Measurements from ENCODE around the gene NXNL2. TPM values are rescaled to one million over a fixed set of nuclear protein-coding genes. Genes with fewer than 3 reads are reported as not detected.

Gene NXNL2
- total RNA-seq, result not detected

GRCh38 chr9:88534456-88535225, at the start of gene NXNL2:
Gene NXNL2, plus strand, starts transcription at chr9:88535178. Its CDS starts 257 bp downstream, at chr9:88535435.
- peak; percentile 29 to 55 for ATAC-seq
- H3K27ac Mint-ChIP-seq, result no peak within 1 kb of the TSS
- DNase-seq (ENCODE audit: low spot score in 2 of 2), result no peak
- no peaks in the 10 kb centered on the region for H3K9me3 Mint-ChIP-seq
- H3K36me3 Mint-ChIP-seq, result no peaks in the 10 kb centered on the region

- DNase-seq (ENCODE audit: low spot score in 2 of 2), result no peak
- Mint-ChIP-seq H3K27ac (no peak overlapping the region), H3K36me3 (no peaks in the 10 kb centered on the region), H3K9me3 (no peaks in the 10 kb centered on the region)
- no peak for ATAC-seq
Observed at GRCh38 chr9:88488166-88488565, 46.8 kb upstream of the NXNL2 start.

DNA sequence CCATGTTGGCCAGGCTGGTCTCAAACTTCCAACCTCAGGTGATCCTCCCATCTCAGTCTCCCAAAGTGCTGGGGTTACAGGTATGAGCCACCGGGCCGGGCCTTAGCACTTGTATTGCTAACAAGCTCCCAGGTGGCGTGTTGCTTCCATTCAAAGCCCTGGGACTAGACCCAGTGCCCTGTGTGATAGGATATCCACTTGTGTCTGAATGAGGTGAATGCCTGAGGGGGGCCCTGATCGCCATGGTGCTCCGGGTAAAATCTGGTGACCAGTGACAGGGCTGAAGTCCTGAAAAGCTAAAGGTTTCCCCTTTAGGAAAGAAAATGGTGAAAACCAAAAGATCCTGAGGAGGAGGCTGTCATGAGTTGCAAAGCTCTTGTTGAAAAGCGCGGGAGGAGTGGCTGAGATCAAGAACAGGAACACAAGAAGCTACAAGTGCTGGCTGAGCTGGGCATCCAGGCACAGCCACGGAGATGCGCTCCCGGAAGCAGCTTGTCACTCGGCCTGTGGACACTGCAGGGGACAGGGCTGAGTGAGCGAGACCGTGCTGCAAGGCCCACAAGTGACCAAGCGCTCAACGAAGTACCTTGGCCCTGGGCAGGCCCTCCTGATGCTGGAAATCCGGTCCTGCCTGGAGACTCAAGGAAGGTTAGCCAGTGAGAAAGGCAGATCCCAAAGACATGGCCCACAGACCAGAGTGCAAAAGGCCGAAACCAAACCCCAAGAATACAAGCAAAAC, 39.8 kb upstream of the NXNL2 start:
- no peak overlapping the region for H3K27ac Mint-ChIP-seq
- ATAC-seq (no peak), DNase-seq (ENCODE audit: low spot score in 2 of 2) (no peak)
- no peaks in the 10 kb centered on the region for H3K9me3 Mint-ChIP-seq
- no peaks in the 10 kb centered on the region for H3K36me3 Mint-ChIP-seq

GRCh38 chr9:88497224-88497623, 37.8 kb upstream of the NXNL2 start:
- no peak for DNase-seq (ENCODE audit: low spot score in 2 of 2)
- ATAC-seq, result no peak
- Mint-ChIP-seq H3K27ac (no peak overlapping the region), H3K36me3 (no peaks in the 10 kb centered on the region), H3K9me3 (no peaks in the 10 kb centered on the region)

DNA sequence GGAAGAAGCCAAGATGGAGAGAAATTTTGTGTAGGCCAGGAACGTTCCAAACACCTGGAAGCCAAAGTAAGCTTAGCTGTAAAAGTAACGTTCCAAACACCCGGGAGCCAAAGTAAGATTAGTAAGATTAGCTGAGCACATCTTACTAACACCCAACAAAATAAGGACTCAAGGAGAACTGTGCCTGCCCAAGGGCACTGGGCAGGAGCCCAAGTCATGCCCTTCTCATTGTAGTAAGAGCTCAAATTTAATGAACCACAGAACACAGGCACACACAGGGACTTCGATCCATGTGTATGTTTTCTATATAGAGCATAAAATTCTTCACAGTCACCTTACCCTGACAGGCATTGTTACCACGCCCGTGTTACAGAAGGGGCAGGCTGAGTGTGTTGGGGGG, 36.1 kb upstream of the NXNL2 start:
- Mint-ChIP-seq H3K27ac (no peak overlapping the region), H3K36me3 (no peaks in the 10 kb centered on the region), H3K9me3 (no peaks in the 10 kb centered on the region)
- ATAC-seq (no peak), DNase-seq (ENCODE audit: low spot score in 2 of 2) (no peak)

DNA sequence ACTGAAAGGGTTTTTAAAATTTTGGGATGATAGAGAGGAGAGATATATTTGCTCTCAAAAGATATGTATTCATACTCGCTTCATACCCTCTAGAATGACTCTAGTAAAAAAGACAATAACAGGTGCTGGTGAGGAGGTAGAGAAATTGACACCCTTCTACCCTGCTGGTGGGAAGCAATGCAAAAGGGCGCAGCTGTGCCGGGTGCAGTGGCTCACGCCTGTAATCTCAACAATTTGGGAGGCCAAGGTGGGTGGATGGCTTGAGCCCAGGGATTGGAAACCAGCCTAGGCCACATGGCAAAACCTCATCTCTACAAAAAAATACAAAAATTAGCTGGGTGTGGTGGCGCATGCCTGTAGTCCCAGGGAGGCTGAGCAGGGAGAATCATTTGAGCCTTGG, 33.9 kb upstream of the NXNL2 start:
- ATAC-seq, result no peak
- DNase-seq (ENCODE audit: low spot score in 2 of 2), result no peak
- no peaks in the 10 kb centered on the region for H3K9me3 Mint-ChIP-seq

GRCh38 chr9:88502552-88503034, 32.4 kb upstream of the NXNL2 start:
- DNase-seq (ENCODE audit: low spot score in 2 of 2), result no peak

More for the DNA sequence above, 33.9 kb upstream of the NXNL2 start:
- Mint-ChIP-seq H3K36me3 (no peaks in the 10 kb centered on the region), H3K27ac (no peak overlapping the region)

GRCh38 chr9:88503081-88503844, 31.7 kb upstream of the NXNL2 start:
- no peak for DNase-seq (ENCODE audit: low spot score in 2 of 2)
- no peak for ATAC-seq
- H3K9me3 Mint-ChIP-seq, result no peaks in the 10 kb centered on the region
- H3K27ac Mint-ChIP-seq, result peak overlapping the region in 1 of 2 donors; percentile 7
- no peaks in the 10 kb centered on the region for H3K36me3 Mint-ChIP-seq

More at GRCh38 chr9:88502552-88503034, 32.4 kb upstream of the NXNL2 start:
- Mint-ChIP-seq H3K27ac (peak overlapping the region in 1 of 2 donors; percentile 7), H3K9me3 (no peaks in the 10 kb centered on the region), H3K36me3 (no peaks in the 10 kb centered on the region)
- no peak for ATAC-seq

GRCh38 chr9:88503845-88504764, 30.9 kb upstream of the NXNL2 start:
- no peaks in the 10 kb centered on the region for H3K36me3 Mint-ChIP-seq
- no peaks in the 10 kb centered on the region for H3K9me3 Mint-ChIP-seq
- H3K27ac Mint-ChIP-seq, result no peak overlapping the region
- ATAC-seq, result peak in 1 of 2 donors; percentile 28
- DNase-seq (ENCODE audit: low spot score in 2 of 2), result no peak

- H3K27ac Mint-ChIP-seq, result no peak overlapping the region
- no peaks in the 10 kb centered on the region for H3K36me3 Mint-ChIP-seq
- no peaks in the 10 kb centered on the region for H3K9me3 Mint-ChIP-seq
- no peak for DNase-seq (ENCODE audit: low spot score in 2 of 2)
- ATAC-seq, result no peak
Observed at GRCh38 chr9:88508326-88508725, 26.7 kb upstream of the NXNL2 start.

DNA sequence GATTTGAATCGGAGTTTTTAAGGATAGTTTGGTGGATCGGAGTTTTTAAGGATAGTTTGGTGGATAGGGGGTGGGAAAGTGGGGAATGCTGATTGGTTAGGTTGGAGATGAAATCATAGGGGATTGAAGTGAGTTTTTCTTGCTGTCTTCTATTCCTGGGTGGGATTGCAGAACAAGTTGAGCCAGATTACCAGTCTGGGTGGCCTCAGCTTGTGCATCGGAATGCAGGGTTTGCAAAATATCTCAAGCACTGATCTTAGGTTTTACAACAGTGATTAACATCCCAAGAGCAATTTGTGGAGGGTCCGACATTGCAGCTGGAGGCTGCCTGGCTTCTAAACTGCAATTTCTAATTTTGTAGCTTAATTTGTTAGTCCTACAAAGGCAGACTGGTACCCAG, 23.1 kb upstream of the NXNL2 start:
- no peaks in the 10 kb centered on the region for H3K36me3 Mint-ChIP-seq
- peaks cover 4% of the 10 kb centered on the region in 2 donors for H3K9me3 Mint-ChIP-seq
- no peak for DNase-seq (ENCODE audit: low spot score in 2 of 2)
- ATAC-seq, result no peak
- H3K27ac Mint-ChIP-seq, result no peak overlapping the region

DNA sequence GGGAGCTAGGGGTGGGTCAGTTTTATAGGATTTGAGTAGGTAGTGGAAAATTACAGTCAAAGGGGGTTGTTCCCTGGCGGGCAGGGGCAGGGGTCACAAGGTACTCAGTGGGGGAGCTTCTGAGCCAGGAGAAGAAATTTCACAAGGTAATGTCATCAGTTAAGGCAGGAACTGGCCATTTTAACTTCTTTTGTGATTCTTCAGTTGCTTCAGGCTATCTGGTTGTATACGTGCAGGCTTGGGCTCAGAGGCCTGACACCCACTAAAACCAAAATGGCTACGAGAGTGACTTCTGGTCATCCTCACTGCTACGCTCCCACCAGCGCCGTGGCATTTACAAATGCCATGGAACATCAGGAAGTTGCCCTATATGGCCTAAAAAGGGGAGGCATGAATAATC, 20.7 kb upstream of the NXNL2 start:
- no peaks in the 10 kb centered on the region for H3K36me3 Mint-ChIP-seq
- no peak for ATAC-seq

GRCh38 chr9:88521308-88521707, 13.7 kb upstream of the NXNL2 start:
- no peak for DNase-seq (ENCODE audit: low spot score in 2 of 2)
- H3K27ac Mint-ChIP-seq, result no peak overlapping the region
- H3K36me3 Mint-ChIP-seq, result no peaks in the 10 kb centered on the region
- no peak for ATAC-seq
- no peaks in the 10 kb centered on the region for H3K9me3 Mint-ChIP-seq

More for the DNA sequence above, 20.7 kb upstream of the NXNL2 start:
- no peak for DNase-seq (ENCODE audit: low spot score in 2 of 2)
- Mint-ChIP-seq H3K9me3 (peaks cover 4% of the 10 kb centered on the region in 2 donors), H3K27ac (no peak overlapping the region)

GRCh38 chr9:88522360-88522759, 12.6 kb upstream of the NXNL2 start:
- Mint-ChIP-seq H3K27ac (no peak overlapping the region), H3K36me3 (no peaks in the 10 kb centered on the region), H3K9me3 (no peaks in the 10 kb centered on the region)
- ATAC-seq (no peak), DNase-seq (ENCODE audit: low spot score in 2 of 2) (no peak)

GRCh38 chr9:88523056-88523455, 11.9 kb upstream of the NXNL2 start:
- DNase-seq (ENCODE audit: low spot score in 2 of 2) (no peak), ATAC-seq (no peak)
- Mint-ChIP-seq H3K27ac (no peak overlapping the region), H3K9me3 (no peaks in the 10 kb centered on the region), H3K36me3 (no peaks in the 10 kb centered on the region)

GRCh38 chr9:88524911-88525310, 10.1 kb upstream of the NXNL2 start:
- ATAC-seq (no peak), DNase-seq (ENCODE audit: low spot score in 2 of 2) (no peak)
- Mint-ChIP-seq H3K9me3 (no peaks in the 10 kb centered on the region), H3K27ac (no peak overlapping the region), H3K36me3 (no peaks in the 10 kb centered on the region)
